Peyer's patch (tissue), 4 donors: ENCODE measurements around the gene HYCC1. TPM values are rescaled to one million over a fixed set of nuclear protein-coding genes. Genes with fewer than 3 reads are reported as not detected.

Source experiments
- DNase-seq, 3 donors: peaks; one replicate each; pipeline ENCODE4 v3.0.0-alpha.2; 2017 to 2019
- H3K27ac ChIP-seq, 4 donors: fragments of 200-600 bp; sonication (generic); one replicate each; pipeline ENCODE4 v1.5.1; 2016 to 2019
- H3K27me3 ChIP-seq, 2 donors: fragments of 200-600 bp; sonication (generic); one replicate each; pipeline ENCODE4 v1.5.1; 2019
- H3K36me3 ChIP-seq, 3 donors: fragments of 200-600 bp; sonication (generic); one replicate each; pipeline ENCODE4 v1.5.1; 2016 to 2019
- H3K4me1 ChIP-seq, 4 donors: fragments of 200-600 bp; sonication (generic); one replicate each; pipeline ENCODE4 v1.5.1; 2016 to 2019
- H3K4me3 ChIP-seq, 4 donors: fragments of 200-600 bp; sonication (generic); 1 replicate in 3 of 4; 2 replicates in 1 of 4; pipeline ENCODE4 v1.5.1; 2016 to 2019; ENCODE audit warnings: mild to moderate bottlenecking in 1 of 4
- H3K9me3 ChIP-seq, 4 donors: fragments of 200-600 bp; sonication (generic); one replicate each; pipeline ENCODE4 v1.5.1; 2016 to 2019; ENCODE audit warnings: mild to moderate bottlenecking in 1 of 4
- CTCF ChIP-seq, 6 experiments: fragments of 450-650 bp in 4 of 6; fragments of 200-600 bp in 2 of 6; sonication (generic) in 1 of 6; IDR thresholded peaks; one replicate each; pipeline ENCODE4 v1.5.1; 2017 to 2019; ENCODE audit warnings: antibody characterized with exemption in 6 of 6, mild to moderate bottlenecking in 3 of 6, moderate library complexity in 1 of 6
- POLR2A ChIP-seq, 2 donors: fragments of 450-650 bp; IDR thresholded peaks; one replicate each; pipeline ENCODE4 v1.5.1; 2017; ENCODE audit warnings: antibody characterized with exemption in 2 of 2, mild to moderate bottlenecking in 2 of 2, moderate library complexity in 2 of 2
- total RNA-seq, 4 donors: library from RNA; depleted of rRNA; stranded (reverse); fragments of >200 nt; gene quantifications; one replicate each; pipeline ENCODE4 v1.1.0, GENCODE V29; 2016

The HYCC1 gene
- total RNA-seq, 4 donors from 2014 or later: 26.0 to 47.0 (median 34.1) TPM

GRCh38 chr7:23022851-23023250 lies 8.9 kb upstream of the HYCC1 start:
- Histone ChIP-seq H3K9me3 (no peaks in the 10 kb centered on the region), H3K4me3 (no peak overlapping the region), H3K4me1 (no peaks in the 10 kb centered on the region), H3K27me3 (no peaks in the 10 kb centered on the region), H3K27ac (no peak overlapping the region), H3K36me3 (no peaks in the 10 kb centered on the region)
- TF ChIP-seq CTCF (IDR thresholded peaks at IDR 0.05): no peak
- no peak for TF ChIP-seq POLR2A (IDR thresholded peaks at IDR 0.05)
- DNase-seq: no peak

GRCh38 chr7:23022258-23022769 lies 8.4 kb upstream of the HYCC1 start:
- H3K4me1 ChIP-seq: peaks cover 0 to 4% (median 0%) of the 10 kb centered on the region in 4 donors
- no peak for DNase-seq
- H3K4me3 ChIP-seq: no peak overlapping the region
- no peak overlapping the region for H3K27ac ChIP-seq
- TF ChIP-seq POLR2A (IDR thresholded peaks at IDR 0.05): no peak
- TF ChIP-seq CTCF (IDR thresholded peaks at IDR 0.05): no peak
- no peaks in the 10 kb centered on the region for H3K9me3 ChIP-seq
- no peaks in the 10 kb centered on the region for H3K36me3 ChIP-seq
- no peaks in the 10 kb centered on the region for H3K27me3 ChIP-seq

GRCh38 chr7:23021596-23021995 lies 7.7 kb upstream of the HYCC1 start:
- Histone ChIP-seq H3K4me1 (peaks cover 0 to 4% (median 0%) of the 10 kb centered on the region in 4 donors), H3K9me3 (no peaks in the 10 kb centered on the region), H3K27me3 (no peaks in the 10 kb centered on the region), H3K4me3 (no peak overlapping the region), H3K27ac (no peak overlapping the region), H3K36me3 (no peaks in the 10 kb centered on the region)
- TF ChIP-seq CTCF (IDR thresholded peaks at IDR 0.05) (no peak), POLR2A (IDR thresholded peaks at IDR 0.05) (no peak)
- no peak for DNase-seq

GRCh38 chr7:23020742-23021401 lies 6.9 kb upstream of the HYCC1 start:
- no peak overlapping the region for H3K27ac ChIP-seq
- H3K36me3 ChIP-seq: no peaks in the 10 kb centered on the region
- no peak overlapping the region for H3K4me3 ChIP-seq
- DNase-seq: no peak
- no peak for TF ChIP-seq POLR2A (IDR thresholded peaks at IDR 0.05)
- no peak for TF ChIP-seq CTCF (IDR thresholded peaks at IDR 0.05)
- peaks cover 0 to 4% (median 0%) of the 10 kb centered on the region in 4 donors for H3K4me1 ChIP-seq
- H3K27me3 ChIP-seq: no peaks in the 10 kb centered on the region
- no peaks in the 10 kb centered on the region for H3K9me3 ChIP-seq

- no peaks in the 10 kb centered on the region for H3K27me3 ChIP-seq
- no peak overlapping the region for H3K27ac ChIP-seq
Observed at GRCh38 chr7:23018750-23019149, 4.8 kb upstream of the HYCC1 start.

More at GRCh38 chr7:23018750-23019149, 4.8 kb upstream of the HYCC1 start:
- DNase-seq: no peak
- H3K4me1 ChIP-seq: peaks cover 0 to 4% (median 0%) of the 10 kb centered on the region in 4 donors
- H3K4me3 ChIP-seq: no peak overlapping the region
- H3K36me3 ChIP-seq: no peaks in the 10 kb centered on the region
- no peaks in the 10 kb centered on the region for H3K9me3 ChIP-seq
- TF ChIP-seq POLR2A (IDR thresholded peaks at IDR 0.05) (no peak), CTCF (IDR thresholded peaks at IDR 0.05) (no peak)
